Activated T-helper 1 cell treated with Interleukin-2 at 50 U/mL for 16 hours (primary cell): ENCODE data around the gene ZFYVE28.

Source experiments
- DNase-seq: peaks from one replicate; pipeline ENCODE4 v3.0.0-alpha.2; 2020; ENCODE audit warnings: low read depth

ZFYVE28 gene

DNA sequence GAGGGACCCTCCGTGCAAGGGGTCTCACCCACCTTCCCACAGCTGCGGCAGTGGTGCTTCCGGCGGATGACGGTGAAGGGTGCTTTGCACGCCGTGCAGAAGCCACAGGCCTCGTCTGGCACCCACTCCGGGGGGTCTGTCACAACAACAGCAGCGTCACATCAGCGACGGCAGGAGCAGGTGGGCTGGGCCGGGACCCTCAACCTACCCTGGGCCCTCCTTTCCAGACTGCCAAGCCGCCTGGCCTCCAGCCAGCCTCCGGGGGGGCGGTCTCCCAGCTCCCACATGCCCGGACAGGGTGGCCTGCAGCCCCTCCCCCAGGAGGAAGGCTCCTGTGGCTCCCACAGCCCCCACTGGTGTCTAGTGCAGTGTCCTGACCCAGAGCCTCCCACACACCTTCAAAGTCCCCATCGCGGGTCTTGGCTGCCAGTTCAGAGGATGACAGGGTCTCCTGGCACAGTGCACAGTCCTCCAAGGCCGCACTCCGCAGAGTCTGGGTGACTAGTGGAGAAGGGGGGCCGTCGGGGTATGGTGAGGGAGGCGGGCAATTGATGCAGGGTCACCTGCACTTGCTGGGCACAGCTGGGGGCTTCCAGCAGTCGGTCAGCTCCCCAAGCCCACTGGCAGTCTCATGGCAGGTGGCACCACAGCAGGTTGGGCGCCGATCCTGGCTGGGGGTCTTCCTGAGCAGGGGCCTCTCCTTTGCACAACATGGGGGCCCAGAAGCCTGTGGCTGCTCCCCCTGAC is 147.0 kb downstream of the ZFYVE28 start:
- DNase-seq, result no peak

DNA sequence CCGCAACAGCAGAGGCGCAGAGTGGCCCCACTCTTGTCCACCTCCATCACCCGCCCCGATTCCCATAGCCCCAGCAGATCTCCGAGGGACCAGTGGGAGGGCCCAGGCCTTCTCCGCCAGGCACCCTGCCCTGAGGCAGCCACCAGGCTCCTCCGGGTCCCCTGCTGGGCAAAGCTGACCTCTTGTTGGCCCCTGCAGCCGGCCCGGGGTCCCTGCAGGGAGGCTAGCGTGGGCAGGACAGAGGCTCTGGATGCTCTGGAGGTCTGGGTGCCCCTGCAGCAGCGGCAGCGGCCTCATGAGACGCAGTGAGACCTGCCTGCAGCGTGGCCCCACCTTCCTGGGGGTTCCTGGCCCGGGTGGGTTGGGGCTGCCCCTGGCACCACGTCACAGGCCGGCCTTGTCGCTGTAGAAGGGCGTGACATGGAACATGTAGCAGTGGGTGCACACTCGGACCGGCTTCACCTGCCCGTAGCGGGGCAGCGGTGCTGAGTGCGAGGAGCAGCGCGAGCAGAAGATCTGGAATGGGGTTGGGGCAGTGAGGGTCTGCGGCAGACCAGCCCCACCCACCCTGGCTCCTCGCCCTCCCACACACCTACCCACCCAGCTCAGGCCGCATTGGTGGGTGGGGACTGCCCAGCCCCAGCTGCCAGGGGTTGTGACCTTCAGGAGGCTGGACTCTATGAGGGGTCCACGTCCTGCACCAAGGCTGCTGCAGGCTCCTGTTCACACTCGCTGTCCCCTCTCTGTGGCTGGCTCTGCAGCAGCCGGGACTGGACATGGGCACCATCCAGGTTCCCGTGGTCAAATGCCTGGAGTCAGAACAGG is 147.9 kb downstream of the ZFYVE28 start:
- no peak for DNase-seq

- no peak for DNase-seq
Measured at GRCh38 chr4:2269618-2270163, 148.8 kb downstream of the ZFYVE28 start.

GRCh38 chr4:2269206-2269531 is 149.3 kb downstream of the ZFYVE28 start:
- DNase-seq, result no peak

DNA sequence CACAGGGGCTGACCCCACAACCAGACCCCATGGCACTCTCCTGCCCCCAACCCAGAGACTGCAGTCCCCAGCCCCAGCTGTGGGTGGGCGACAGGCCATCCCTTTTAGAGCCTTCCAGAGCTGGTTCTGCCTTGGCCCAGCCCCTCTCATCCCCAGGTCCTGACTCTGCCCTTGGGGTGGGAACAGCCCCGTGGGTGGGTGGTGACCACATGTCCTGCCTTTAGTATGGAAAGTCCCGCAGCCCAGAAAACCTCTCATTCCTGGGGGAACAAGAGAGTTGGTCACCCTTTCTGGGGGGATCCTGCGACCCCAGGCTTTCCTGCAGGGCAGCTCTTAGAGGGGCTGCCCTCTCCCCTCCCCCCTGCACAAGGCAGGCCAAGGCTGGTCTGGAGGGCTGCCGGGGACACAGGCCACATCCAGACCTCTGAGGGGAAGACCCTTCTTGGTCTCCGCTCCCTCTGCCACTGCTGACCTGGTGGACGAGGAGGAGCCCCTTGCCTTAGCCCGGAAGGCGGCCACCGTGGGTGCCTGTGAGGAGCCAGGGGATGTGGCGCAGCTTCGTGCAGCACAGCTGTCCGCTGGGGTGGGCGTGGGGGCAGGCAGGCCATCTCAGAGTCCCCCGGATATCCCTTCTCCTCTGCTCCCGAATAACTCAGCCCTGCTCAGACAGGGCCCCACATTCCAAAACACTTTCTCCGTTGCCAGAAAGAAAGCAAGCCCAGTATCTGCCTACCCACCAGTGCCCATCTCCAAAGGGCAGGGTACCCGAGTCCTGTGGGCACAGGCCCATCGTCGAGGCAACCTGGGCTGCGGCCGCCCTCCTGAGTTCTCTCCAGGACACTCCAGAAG is 149.9 kb downstream of the ZFYVE28 start:
- no peak for DNase-seq

GRCh38 chr4:2267841-2268240 is 150.6 kb downstream of the ZFYVE28 start:
- DNase-seq, result no peak

- no peak for DNase-seq
Measured at GRCh38 chr4:2267320-2267811, 151.1 kb downstream of the ZFYVE28 start.

DNA sequence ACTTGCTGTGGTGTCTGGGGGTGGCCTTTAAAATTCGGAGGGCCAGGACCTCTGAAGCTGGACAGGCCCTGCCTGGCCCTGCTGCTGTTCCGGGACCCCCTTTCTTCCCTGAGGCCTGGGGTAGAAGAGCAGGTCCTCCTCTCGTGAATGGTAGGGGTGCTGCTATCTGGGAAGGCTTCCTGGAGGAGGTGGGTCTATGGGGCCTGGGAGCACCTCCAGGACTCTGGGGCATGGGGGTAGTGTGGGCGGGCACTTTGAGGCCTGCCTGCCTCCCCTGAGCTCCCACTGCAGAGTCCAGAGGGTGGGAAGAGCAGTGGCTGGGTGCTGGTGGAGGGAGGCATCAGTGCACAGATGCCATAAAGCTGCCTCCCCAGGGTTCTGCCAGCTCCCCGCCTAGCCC is 151.6 kb downstream of the ZFYVE28 start:
- DNase-seq, result no peak

DNA sequence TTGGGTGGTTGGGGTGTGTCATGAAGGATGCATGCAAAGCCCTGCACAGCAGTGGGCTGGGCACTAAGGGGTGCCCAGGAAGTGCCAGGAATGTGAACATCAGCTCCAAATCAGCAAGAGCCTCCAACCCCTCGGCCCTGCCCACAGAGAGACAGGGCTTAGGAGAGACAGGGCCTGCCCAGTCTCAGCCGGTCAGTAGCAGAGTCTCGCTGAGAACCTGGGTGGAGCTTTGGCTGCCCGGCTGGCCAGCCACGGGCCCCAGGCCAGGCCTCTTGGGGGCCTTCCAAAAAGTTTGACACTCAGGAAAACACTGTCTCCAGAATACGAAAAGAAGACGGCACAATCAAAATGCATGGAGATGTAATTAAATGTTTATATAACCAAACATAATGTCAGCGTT is 152.3 kb downstream of the ZFYVE28 start:
- no peak for DNase-seq

DNA sequence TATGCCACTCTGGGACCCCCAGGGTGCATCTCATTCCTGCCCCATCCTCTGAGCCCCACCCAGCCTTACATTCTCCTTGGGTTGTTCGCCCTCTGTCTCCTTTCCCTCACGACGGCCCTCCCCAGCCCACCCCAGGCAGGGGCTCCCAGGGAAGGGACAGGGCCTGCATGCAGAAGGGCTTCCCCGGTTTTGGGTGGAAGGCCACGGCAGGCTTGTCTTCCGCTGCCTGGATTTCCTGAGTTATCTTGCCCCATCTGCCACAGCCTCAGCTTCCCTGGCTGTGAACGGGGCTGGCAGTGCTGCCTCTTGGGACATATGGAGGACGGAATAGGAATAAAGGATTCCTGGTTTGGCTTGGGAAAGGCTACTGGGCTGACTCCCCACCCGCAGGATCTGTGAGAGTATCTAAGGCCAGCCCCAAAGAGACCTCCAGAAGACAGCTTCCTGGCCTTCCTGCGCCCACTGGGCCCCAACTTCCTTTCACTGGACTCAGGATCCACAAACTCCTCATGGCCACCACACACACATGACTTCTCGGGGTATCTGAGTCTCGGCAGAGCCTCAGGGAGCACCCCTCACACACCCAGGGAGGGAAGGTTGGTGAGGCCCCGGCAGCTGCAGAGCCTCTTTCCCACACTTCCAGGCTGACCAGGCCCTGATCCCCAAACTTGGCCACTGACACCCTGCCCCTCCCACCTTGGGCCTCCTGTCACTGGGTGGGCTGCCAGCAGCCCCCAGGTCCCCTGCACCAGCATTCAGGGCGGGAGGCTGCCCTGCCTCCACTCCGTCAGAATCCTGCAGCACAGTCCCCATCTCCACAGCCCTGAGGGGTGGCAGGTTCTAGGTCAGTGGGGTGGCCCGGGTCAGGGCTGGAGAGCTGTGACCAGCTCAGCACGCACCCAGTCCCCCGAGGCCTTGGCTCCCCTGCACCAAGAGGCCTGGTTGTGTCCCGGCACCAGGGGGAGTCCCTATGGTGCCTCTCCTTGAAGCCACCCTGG is 153.0 kb downstream of the ZFYVE28 start:
- no peak for DNase-seq

DNA sequence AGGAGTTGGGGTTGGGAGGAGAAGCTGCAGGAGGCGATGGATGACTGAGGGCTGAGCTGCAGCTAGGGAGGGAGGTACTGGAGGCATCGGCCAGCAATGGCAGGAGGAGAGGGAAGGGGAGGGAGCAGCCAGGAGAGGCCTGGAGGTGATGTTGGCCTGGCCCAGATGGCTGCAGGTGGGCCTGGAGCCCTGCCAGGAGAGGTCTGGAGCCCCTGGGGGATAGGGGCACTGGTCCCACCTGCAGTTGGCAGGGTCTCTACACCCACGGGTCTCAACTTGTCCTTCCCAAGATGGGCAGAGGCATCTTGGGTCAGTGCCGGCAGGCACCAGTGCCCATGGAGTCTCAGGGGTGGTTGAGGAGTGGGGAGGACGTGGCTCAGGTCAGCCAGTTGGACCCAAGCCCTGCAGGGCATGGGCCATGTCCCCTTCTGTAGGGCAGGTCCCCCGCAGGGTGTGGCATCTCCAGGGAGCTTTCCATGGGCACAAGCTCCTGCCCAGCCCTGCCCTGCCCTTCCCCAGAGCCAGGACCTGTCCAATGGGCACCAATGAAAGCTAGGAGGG is 153.9 kb downstream of the ZFYVE28 start:
- no peak for DNase-seq

DNA sequence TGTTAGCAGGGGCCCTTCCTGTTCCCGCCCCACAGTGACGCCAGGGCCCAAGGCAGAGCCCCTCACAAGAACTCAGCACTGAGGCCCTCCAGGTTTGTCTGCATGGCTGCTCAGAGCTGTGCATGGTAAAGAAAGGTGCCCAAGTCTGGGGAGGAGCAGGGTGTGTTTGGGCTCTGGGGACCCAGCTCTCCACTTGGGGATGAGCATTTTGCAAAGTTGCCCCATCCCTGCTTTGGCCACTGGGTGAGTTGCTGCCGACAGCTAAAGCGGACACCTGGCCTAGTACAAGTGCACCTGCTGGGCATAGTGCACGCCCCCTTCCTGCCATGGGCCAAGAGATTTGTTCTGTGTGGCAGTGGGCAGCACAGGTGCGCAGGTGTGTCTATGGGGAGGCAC is 154.5 kb downstream of the ZFYVE28 start:
- no peak for DNase-seq

DNA sequence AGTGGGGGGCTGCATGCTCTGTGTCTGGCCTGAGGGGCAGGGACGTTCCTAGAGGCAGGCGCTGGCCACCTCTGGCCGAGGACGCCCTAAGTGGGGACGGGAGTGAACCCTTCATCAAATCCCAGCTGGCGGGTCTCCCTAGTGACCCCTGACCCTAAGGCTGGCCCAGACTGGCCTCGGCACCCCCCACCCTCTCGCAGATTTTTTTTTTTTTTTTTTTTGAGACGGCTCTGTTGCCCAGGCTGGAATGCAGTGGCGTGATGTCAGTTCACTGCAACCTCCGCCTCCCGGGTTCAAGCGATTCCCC is 155.5 kb downstream of the ZFYVE28 start:
- DNase-seq, result no peak

- peak; percentile 97 for DNase-seq
Measured at GRCh38 chr4:2262145-2262943, 156.1 kb downstream of the ZFYVE28 start.

DNA sequence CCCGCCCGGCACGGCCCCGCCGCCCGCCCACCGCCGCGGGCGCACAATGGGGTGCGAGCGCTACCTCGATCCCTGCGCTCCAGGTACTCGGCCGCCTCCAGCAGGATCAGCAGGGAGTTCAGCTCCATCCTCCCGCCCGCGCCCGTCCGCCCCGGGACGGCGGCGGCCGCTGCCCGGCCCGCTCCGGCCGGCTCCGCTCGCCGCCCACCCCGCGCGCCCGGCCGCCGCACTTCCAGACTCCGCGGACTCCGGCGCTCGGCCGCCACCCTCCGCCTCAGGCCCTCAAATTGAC is 156.6 kb downstream of the ZFYVE28 start, which contains the start of gene MXD4:
MXD4 (minus strand) TSS at position 257 of the 292 bp plus-strand sequence; CDS start at position 128, 129 bp downstream.
- no peak for DNase-seq

GRCh38 chr4:2261110-2261852 is 157.2 kb downstream of the ZFYVE28 start:
- DNase-seq, result peak; percentile 49

GRCh38 chr4:2260344-2261109 is 157.9 kb downstream of the ZFYVE28 start:
- no peak for DNase-seq

DNA sequence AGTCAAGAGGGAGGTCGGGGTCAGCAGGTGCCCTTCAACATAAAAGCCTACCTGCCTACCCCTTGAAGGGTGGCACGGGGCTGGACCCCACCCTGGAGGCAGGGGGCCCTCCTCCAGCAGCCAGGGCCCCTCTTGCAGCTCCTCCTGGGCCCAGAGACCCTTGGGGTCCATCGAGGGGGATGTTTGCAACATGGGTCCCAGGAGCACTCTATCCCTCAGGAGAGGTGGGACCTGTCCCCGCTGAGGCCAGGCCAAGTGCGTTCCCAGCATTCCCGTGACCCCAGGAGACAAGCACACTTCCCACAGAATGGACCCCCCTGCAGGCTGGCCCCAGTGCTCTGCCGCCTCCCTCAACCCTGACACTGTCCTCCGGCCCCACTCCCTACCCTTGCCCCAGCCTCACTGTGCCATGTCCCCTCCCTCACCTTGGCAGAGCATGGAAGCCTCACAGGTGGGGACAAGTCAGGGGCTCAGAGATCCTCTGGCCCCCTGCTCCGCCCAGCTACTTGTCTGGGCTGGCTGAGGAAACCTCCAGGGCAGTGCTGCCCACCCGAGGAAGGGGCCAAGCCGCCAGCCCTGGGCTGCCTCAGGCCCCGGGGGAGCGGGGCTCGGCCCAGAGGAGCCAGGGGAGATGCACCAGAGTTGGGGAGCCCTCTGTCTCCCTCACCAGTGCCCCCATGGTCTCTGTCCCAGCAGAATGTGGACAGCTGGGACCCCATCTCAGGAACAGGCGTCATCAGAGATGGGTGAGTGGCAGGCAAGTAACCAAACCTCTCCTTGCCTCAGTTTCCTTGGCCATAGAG is 158.7 kb downstream of the ZFYVE28 start:
- no peak for DNase-seq
